ENCODE measurements around the gene CRHBP. TPM values are rescaled to one million over a fixed set of nuclear protein-coding genes. Genes with fewer than 3 reads are reported as not detected.

Gene CRHBP
- total and polyA plus RNA-seq, 4 donors, result 37.3 to 159 (median 91.8) TPM

- Histone ChIP-seq H3K4me1 (ENCODE audit: control insufficient read depth in 4 of 4, insufficient read depth in 4 of 4, low read length in 3 of 4) (no peaks in the 10 kb centered on the region), H3K36me3 (ENCODE audit: control insufficient read depth in 4 of 4, insufficient read depth in 3 of 4, low read depth in 1 of 4, low read length in 3 of 4) (no peaks in the 10 kb centered on the region), H3K9ac (ENCODE audit: low read depth in 1 of 2, low read length in 2 of 2) (no peak overlapping the region), H3K9me3 (ENCODE audit: control insufficient read depth in 4 of 4, low read length in 3 of 4) (no peaks in the 10 kb centered on the region), H3K27me3 (ENCODE audit: control insufficient read depth in 4 of 4, insufficient read depth in 4 of 4, low read length in 3 of 4) (no peaks in the 10 kb centered on the region), H3K4me3 (ENCODE audit: low read depth in 1 of 3, low read length in 3 of 3) (no peak overlapping the region), H3K27ac (ENCODE audit: low read depth in 1 of 2, low read length in 2 of 2) (no peak overlapping the region)
- TF ChIP-seq RAD21 (IDR thresholded peaks at IDR 0.05), result no peak
- no peak for DNase-seq (ENCODE audit: low spot score)
- WGBS, result 73% methylated on average over 2 of the region's 2 CpGs
Measured at GRCh38 chr5:76982450-76982849, 29.6 kb downstream of the CRHBP start.

- Histone ChIP-seq H3K9ac (ENCODE audit: low read depth in 1 of 2, low read length in 2 of 2) (no peak overlapping the region), H3K9me3 (ENCODE audit: control insufficient read depth in 4 of 4, low read length in 3 of 4) (no peaks in the 10 kb centered on the region), H3K36me3 (ENCODE audit: control insufficient read depth in 4 of 4, insufficient read depth in 3 of 4, low read depth in 1 of 4, low read length in 3 of 4) (no peaks in the 10 kb centered on the region), H3K27ac (ENCODE audit: low read depth in 1 of 2, low read length in 2 of 2) (no peak overlapping the region), H3K27me3 (ENCODE audit: control insufficient read depth in 4 of 4, insufficient read depth in 4 of 4, low read length in 3 of 4) (no peaks in the 10 kb centered on the region), H3K4me3 (ENCODE audit: low read depth in 1 of 3, low read length in 3 of 3) (no peak overlapping the region), H3K4me1 (ENCODE audit: control insufficient read depth in 4 of 4, insufficient read depth in 4 of 4, low read length in 3 of 4) (no peaks in the 10 kb centered on the region)
- no peak for DNase-seq (ENCODE audit: low spot score)
- TF ChIP-seq JUND (IDR thresholded peaks at IDR 0.05), result no peak
- TF ChIP-seq NR2F2 (IDR thresholded peaks at IDR 0.05), result peak; percentile 37
- WGBS, result 65% methylated on average over 3 of the region's 3 CpGs
Measured at GRCh38 chr5:76983468-76983867, 30.6 kb downstream of the CRHBP start.

- Histone ChIP-seq H3K4me3 (ENCODE audit: low read depth in 1 of 3, low read length in 3 of 3) (no peak overlapping the region), H3K36me3 (ENCODE audit: control insufficient read depth in 4 of 4, insufficient read depth in 3 of 4, low read depth in 1 of 4, low read length in 3 of 4) (no peaks in the 10 kb centered on the region), H3K27me3 (ENCODE audit: control insufficient read depth in 4 of 4, insufficient read depth in 4 of 4, low read length in 3 of 4) (no peaks in the 10 kb centered on the region), H3K27ac (ENCODE audit: low read depth in 1 of 2, low read length in 2 of 2) (no peak overlapping the region), H3K4me1 (ENCODE audit: control insufficient read depth in 4 of 4, insufficient read depth in 4 of 4, low read length in 3 of 4) (no peaks in the 10 kb centered on the region), H3K9ac (ENCODE audit: low read depth in 1 of 2, low read length in 2 of 2) (no peak overlapping the region), H3K9me3 (ENCODE audit: control insufficient read depth in 4 of 4, low read length in 3 of 4) (no peaks in the 10 kb centered on the region)
- no peak for DNase-seq (ENCODE audit: low spot score)
- WGBS, result 66% methylated on average over 6 of the region's 6 CpGs
- TF ChIP-seq CTCF (IDR thresholded peaks at IDR 0.05; ENCODE audit: low read depth, low read length, missing input control) (no peak), NR2F2 (IDR thresholded peaks at IDR 0.05) (no peak), ZBTB33 (IDR thresholded peaks at IDR 0.05) (no peak), FOXA1 (IDR thresholded peaks at IDR 0.05) (no peak), JUND (IDR thresholded peaks at IDR 0.05) (no peak)
Measured at GRCh38 chr5:76986825-76987526, 34.1 kb downstream of the CRHBP start.

GRCh38 chr5:76990899-76991459, 38.1 kb downstream of the CRHBP start:
- Histone ChIP-seq H3K36me3 (ENCODE audit: control insufficient read depth in 4 of 4, insufficient read depth in 3 of 4, low read depth in 1 of 4, low read length in 3 of 4) (no peaks in the 10 kb centered on the region), H3K9ac (ENCODE audit: low read depth in 1 of 2, low read length in 2 of 2) (no peak overlapping the region), H3K4me1 (ENCODE audit: control insufficient read depth in 4 of 4, insufficient read depth in 4 of 4, low read length in 3 of 4) (no peaks in the 10 kb centered on the region), H3K4me3 (ENCODE audit: low read depth in 1 of 3, low read length in 3 of 3) (no peak overlapping the region), H3K27ac (ENCODE audit: low read depth in 1 of 2, low read length in 2 of 2) (no peak overlapping the region), H3K27me3 (ENCODE audit: control insufficient read depth in 4 of 4, insufficient read depth in 4 of 4, low read length in 3 of 4) (no peaks in the 10 kb centered on the region), H3K9me3 (ENCODE audit: control insufficient read depth in 4 of 4, low read length in 3 of 4) (no peaks in the 10 kb centered on the region)
- WGBS, result 78% methylated on average over 5 of the region's 5 CpGs
- DNase-seq (ENCODE audit: low spot score), result no peak
- TF ChIP-seq YY1 (IDR thresholded peaks at IDR 0.05) (no peak), NR2F2 (IDR thresholded peaks at IDR 0.05) (no peak), RAD21 (IDR thresholded peaks at IDR 0.05) (no peak), JUND (IDR thresholded peaks at IDR 0.05) (no peak), REST (IDR thresholded peaks at IDR 0.05) (no peak), FOXA2 (IDR thresholded peaks at IDR 0.05) (no peak), ATF3 (IDR thresholded peaks at IDR 0.05) (no peak), RXRA (IDR thresholded peaks at IDR 0.05) (no peak), EGR1 (IDR thresholded peaks at IDR 0.05; ENCODE audit: low read depth in 2 of 2) (no peak), GABPA (IDR thresholded peaks at IDR 0.05 in 1 of 2, conservative IDR thresholded peaks at IDR 0.05 in 1 of 2) (no peak), HNF4A (conservative IDR thresholded peaks at IDR 0.05) (no peak)
